Panc1 (cell line): ENCODE results near the gene HEBP2. TPM values are rescaled to one million over a fixed set of nuclear protein-coding genes. Genes with fewer than 3 reads are reported as not detected.
"Not testable (repeated sequence)": the region's sequence is repeated elsewhere in the genome, so short reads cannot be mapped to it uniquely, and the experiment has no call there.

Experiments
- ATAC-seq: fragments of 200-7000 bp; cut with Tn5 transposase; 2 replicates; pipeline ENCODE4 v1.9.1; 2020; ENCODE audit warnings: mild to moderate bottlenecking, moderate library complexity
- BruUV-seq: library from RNA; stranded (reverse); fragments of 400-500 nt; replicated peaks from 2 replicates; lab custom pipeline; 2021; lab: Mats Ljungman, UMichigan
- CTCF ChIA-PET: fragments of 300-600 bp; sonication (Branson Sonifier 250); formaldehyde crosslinking; loops from one replicate; lab custom pipeline; 2022; ENCODE audit warnings: antibody characterized with exemption; lab: Charles Lee
- POLR2A ChIA-PET: fragments of 300-600 bp; sonication (Branson Sonifier 250); formaldehyde crosslinking; loops from one replicate; lab custom pipeline; 2022; ENCODE audit warnings: antibody characterized with exemption; lab: Charles Lee
- DNase-seq: peaks from one replicate; pipeline ENCODE4 v3.0.0-alpha.2; 2010; ENCODE audit warnings: low read depth, low spot score
- H3K27ac ChIP-seq: 2 replicates; pipeline ENCODE4 v1.5.1; 2011; ENCODE audit warnings: mild to moderate bottlenecking, low read length, inconsistent platforms
- H3K27me3 ChIP-seq: fragments of 200-500 bp; sonication (Bioruptor generic); 2 replicates; pipeline ENCODE4 v1.6.0; 2014; ENCODE audit warnings: low read length, inconsistent platforms; ENCODE audit not compliant: control insufficient read depth, insufficient read depth
- H3K36me3 ChIP-seq: fragments of 200-500 bp; sonication (Bioruptor generic); 2 replicates; pipeline ENCODE4 v1.5.1; 2014; ENCODE audit warnings: inconsistent platforms, mild to moderate bottlenecking, low read length, moderate library complexity; ENCODE audit not compliant: control insufficient read depth, insufficient read depth
- H3K4me1 ChIP-seq: 2 replicates; pipeline ENCODE4 v1.5.1; 2011; ENCODE audit warnings: inconsistent platforms, mild to moderate bottlenecking, low read length, moderate library complexity; ENCODE audit not compliant: control insufficient read depth, insufficient read depth
- H3K4me3 ChIP-seq, 2 experiments: 2 replicates each; pipeline ENCODE4 v1.5.1; 2011 to 2012; ENCODE audit warnings: low read depth in 2 of 2, low read length in 2 of 2, mild to moderate bottlenecking in 2 of 2, inconsistent platforms in 1 of 2, moderate library complexity in 1 of 2
- H3K9me3 ChIP-seq: fragments of 200-500 bp; sonication (Bioruptor generic); 2 replicates; pipeline ENCODE4 v1.5.1; 2014; ENCODE audit warnings: low read depth, mild to moderate bottlenecking, inconsistent platforms, low read length, moderate library complexity; ENCODE audit not compliant: control insufficient read depth, insufficient read depth
- POLR2AphosphoS5 ChIP-seq: IDR thresholded peaks from 2 replicates; pipeline ENCODE4 v1.6.1; 2012; ENCODE audit warnings: mild to moderate bottlenecking, low read depth, low read length, moderate library complexity
- REST ChIP-seq, 2 experiments: IDR thresholded peaks; 2 replicates each; pipeline ENCODE4 v1.6.1; 2011 to 2012; ENCODE audit warnings: low read depth in 2 of 2, control low read depth in 1 of 2, low read length in 1 of 2, mild to moderate bottlenecking in 1 of 2, moderate library complexity in 1 of 2; ENCODE audit not compliant: insufficient read depth in 1 of 2
- SIN3A ChIP-seq: IDR thresholded peaks from 2 replicates; pipeline ENCODE4 v1.6.1; 2012; ENCODE audit warnings: low read depth, mild to moderate bottlenecking, low read length, moderate library complexity, borderline replicate concordance; ENCODE audit not compliant: insufficient read depth
- TCF7L2 ChIP-seq: IDR thresholded peaks from 2 replicates; pipeline ENCODE4 v1.6.1; 2011; ENCODE audit warnings: mild to moderate bottlenecking, low read depth, low read length, inconsistent platforms
- in situ Hi-C: cut with HindIII; loops from 2 replicates; pipeline ENCODE4 v1.10.0; 2016; ENCODE audit warnings: low sequenced_read_pairs, low pct_unique_long_range_greater_than_20kb
- intact Hi-C: fragments of 100-400 bp; cut with micrococcal nuclease; formaldehyde crosslinking; loops from one replicate; pipeline ENCODE4 v1.10.0; 2022; ENCODE audit not compliant: unreplicated experiment
- total RNA-seq: library from RNA; stranded (reverse); gene quantifications from one replicate; pipeline ENCODE4 v1.2.1, GENCODE V29; 2021; ENCODE audit not compliant: unreplicated experiment
- TF ChIP-seq, protein P1 (sequence below): fragments of 450-650 bp; IDR thresholded peaks from 2 replicates; pipeline ENCODE4 v1.5.1; 2017; ENCODE audit warnings: mild to moderate bottlenecking

Gene HEBP2
- total RNA-seq, 1 experiment from 2014 or later: 48.1 TPM

DNA sequence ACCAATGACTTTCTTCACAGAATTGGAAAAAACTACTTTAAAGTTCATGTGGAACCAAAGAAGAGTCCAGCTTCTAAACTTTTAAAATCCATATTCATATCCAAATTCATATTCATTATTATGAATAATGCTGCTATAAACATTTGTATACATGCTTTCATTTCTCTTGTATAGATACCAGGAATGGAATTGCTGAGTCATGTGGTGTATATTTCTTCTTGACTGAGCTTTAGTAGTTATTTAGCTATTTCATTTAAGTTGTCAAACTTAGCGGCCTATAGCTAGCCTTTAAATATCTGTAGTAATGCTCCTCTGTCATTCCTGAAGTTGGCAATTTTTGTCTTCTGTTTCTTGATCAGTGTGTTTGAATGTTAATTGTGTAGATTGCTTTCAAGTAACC, 46.1 kb upstream of the HEBP2 start:
- in situ Hi-C loops (no loop called here), intact Hi-C loops (no loop called here)
- no peak overlapping the region for H3K27ac ChIP-seq
- POLR2A ChIA-PET: no interaction called here
- no TSS peak for BruUV-seq
- H3K27me3 ChIP-seq: peaks cover 12% of the 10 kb centered on the region
- H3K4me3 ChIP-seq: no peak overlapping the region
- no peak for ATAC-seq
- DNase-seq: no peak
- H3K9me3 ChIP-seq: no peaks in the 10 kb centered on the region
- TF ChIP-seq, protein P1, sequence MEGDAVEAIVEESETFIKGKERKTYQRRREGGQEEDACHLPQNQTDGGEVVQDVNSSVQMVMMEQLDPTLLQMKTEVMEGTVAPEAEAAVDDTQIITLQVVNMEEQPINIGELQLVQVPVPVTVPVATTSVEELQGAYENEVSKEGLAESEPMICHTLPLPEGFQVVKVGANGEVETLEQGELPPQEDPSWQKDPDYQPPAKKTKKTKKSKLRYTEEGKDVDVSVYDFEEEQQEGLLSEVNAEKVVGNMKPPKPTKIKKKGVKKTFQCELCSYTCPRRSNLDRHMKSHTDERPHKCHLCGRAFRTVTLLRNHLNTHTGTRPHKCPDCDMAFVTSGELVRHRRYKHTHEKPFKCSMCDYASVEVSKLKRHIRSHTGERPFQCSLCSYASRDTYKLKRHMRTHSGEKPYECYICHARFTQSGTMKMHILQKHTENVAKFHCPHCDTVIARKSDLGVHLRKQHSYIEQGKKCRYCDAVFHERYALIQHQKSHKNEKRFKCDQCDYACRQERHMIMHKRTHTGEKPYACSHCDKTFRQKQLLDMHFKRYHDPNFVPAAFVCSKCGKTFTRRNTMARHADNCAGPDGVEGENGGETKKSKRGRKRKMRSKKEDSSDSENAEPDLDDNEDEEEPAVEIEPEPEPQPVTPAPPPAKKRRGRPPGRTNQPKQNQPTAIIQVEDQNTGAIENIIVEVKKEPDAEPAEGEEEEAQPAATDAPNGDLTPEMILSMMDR: no peak
- TF ChIP-seq SIN3A (no peak), TCF7L2 (no peak), REST (IDR thresholded peaks at IDR 0.05; ENCODE audit: insufficient read depth in 1 of 2, low read depth in 2 of 2, low read length in 1 of 2) (no peak), POLR2AphosphoS5 (no peak)
- no peaks in the 10 kb centered on the region for H3K4me1 ChIP-seq
- no peaks in the 10 kb centered on the region for H3K36me3 ChIP-seq
- CTCF ChIA-PET: no interaction called here

GRCh38 chr6:138368684-138369083, 35.3 kb upstream of the HEBP2 start:
- ATAC-seq, DNase-seq, H3K36me3 ChIP-seq, H3K4me1 ChIP-seq, H3K4me3 ChIP-seq, H3K27ac ChIP-seq, CTCF ChIA-PET, H3K27me3 ChIP-seq, BruUV-seq, intact Hi-C loops, POLR2A ChIA-PET, in situ Hi-C loops, H3K9me3 ChIP-seq: not testable (repeated sequence)

- no peak for TF ChIP-seq REST (IDR thresholded peaks at IDR 0.05; ENCODE audit: insufficient read depth in 1 of 2, low read depth in 2 of 2, low read length in 1 of 2)
- TF ChIP-seq POLR2AphosphoS5: no peak
- DNase-seq (no peak), ATAC-seq (no peak)
- ChIA-PET CTCF (no interaction called here), POLR2A (interaction anchor here (0.6 kb wide), 1 partner anchor 506 kb away, joined by 3 read pairs; no protein-coding TSS in a partner anchor)
- Histone ChIP-seq H3K4me3 (no peak overlapping the region), H3K9me3 (no peaks in the 10 kb centered on the region), H3K36me3 (no peaks in the 10 kb centered on the region), H3K4me1 (no peaks in the 10 kb centered on the region), H3K27me3 (no peaks in the 10 kb centered on the region; the same call in 1 of the 2 replicates), H3K27ac (no peak overlapping the region)
- in situ Hi-C loops (no loop called here), intact Hi-C loops (no loop called here)
- BruUV-seq: no TSS peak
These were observed 33.2 kb upstream of the HEBP2 start for GRCh38 chr6:138370631-138371451.
